GM23338 (cell line): ENCODE data around the gene TFB1M. TPM values are rescaled to one million over a fixed set of nuclear protein-coding genes. Genes with fewer than 3 reads are reported as not detected.
A peak's percentile ranks its signal among the peaks of the same experiment; 100 is the strongest.

ENCODE experiments used
- ATAC-seq: fragments of 200-7000 bp; cut with Tn5 transposase; 3 replicates; pipeline ENCODE4 v1.9.1; 2020
- DNase-seq: peaks from one replicate; pipeline ENCODE4 v3.0.0-alpha.2; 2015; ENCODE audit warnings: low spot score
- H2AFZ ChIP-seq: fragments of 200-600 bp; sonication (generic); 2 replicates; pipeline ENCODE4 v1.8.0; 2016; ENCODE audit warnings: antibody characterized with exemption, mild to moderate bottlenecking, moderate library complexity
- H3F3A ChIP-seq: fragments of 200-600 bp; sonication (generic); replicated peaks from 2 replicates; pipeline ENCODE4 v1.8.0; 2017; ENCODE audit warnings: antibody characterized with exemption, mixed run types, low read depth
- H3K27ac ChIP-seq: fragments of 200-600 bp; sonication (generic); 2 replicates; pipeline ENCODE4 v1.6.1; 2016; ENCODE audit warnings: low read depth
- H3K27me3 ChIP-seq: fragments of 200-600 bp; sonication (generic); 2 replicates; pipeline ENCODE4 v1.8.0; 2016; ENCODE audit warnings: mild to moderate bottlenecking, mixed run types, moderate library complexity; ENCODE audit not compliant: insufficient read depth
- H3K36me3 ChIP-seq: fragments of 200-600 bp; sonication (generic); 2 replicates; pipeline ENCODE4 v1.8.0; 2016; ENCODE audit warnings: mild to moderate bottlenecking; ENCODE audit not compliant: insufficient read depth
- H3K4me1 ChIP-seq: fragments of 200-600 bp; sonication (generic); 2 replicates; pipeline ENCODE4 v1.8.0; 2016; ENCODE audit warnings: mild to moderate bottlenecking, moderate library complexity; ENCODE audit not compliant: insufficient read depth
- H3K4me2 ChIP-seq: fragments of 200-600 bp; sonication (generic); 2 replicates; pipeline ENCODE4 v1.7.1; 2017; ENCODE audit warnings: mixed run types
- H3K4me3 ChIP-seq: fragments of 200-600 bp; sonication (generic); 2 replicates; pipeline ENCODE4 v1.6.1; 2016; ENCODE audit warnings: mixed run types
- H3K79me2 ChIP-seq: fragments of 200-600 bp; sonication (generic); replicated peaks from 2 replicates; pipeline ENCODE4 v1.8.0; 2017; ENCODE audit warnings: mild to moderate bottlenecking; ENCODE audit not compliant: insufficient read depth
- H3K9me2 ChIP-seq: fragments of 200-600 bp; sonication (generic); 2 replicates; pipeline ENCODE4 v1.8.0; 2017; ENCODE audit not compliant: insufficient read depth
- H4K20me1 ChIP-seq: fragments of 200-600 bp; sonication (generic); replicated peaks from 2 replicates; pipeline ENCODE4 v1.8.0; 2017; ENCODE audit warnings: mild to moderate bottlenecking; ENCODE audit not compliant: insufficient read depth
- H3K27ac Mint-ChIP-seq: 2 replicates; pipeline ENCODE4 v1.8.0; 2020; ENCODE audit warnings: inconsistent platforms, mild to moderate bottlenecking, moderate library complexity, mixed read lengths
- H3K27me3 Mint-ChIP-seq: 3 replicates; pipeline ENCODE4 v1.8.0; 2022; ENCODE audit warnings: low read depth, mild to moderate bottlenecking, moderate library complexity, mixed read lengths, inconsistent platforms; ENCODE audit not compliant: insufficient read depth, poor library complexity
- H3K36me3 Mint-ChIP-seq: 3 replicates; pipeline ENCODE4 v1.8.0; 2021; ENCODE audit warnings: low read depth, mild to moderate bottlenecking, inconsistent platforms, moderate library complexity, mixed read lengths
- H3K4me1 Mint-ChIP-seq: 3 replicates; pipeline ENCODE4 v1.8.0; 2020; ENCODE audit warnings: mild to moderate bottlenecking, inconsistent platforms, mixed read lengths
- H3K4me3 Mint-ChIP-seq: 3 replicates; pipeline ENCODE4 v1.8.0; 2021; ENCODE audit warnings: moderate library complexity, mild to moderate bottlenecking, inconsistent platforms, mixed read lengths
- H3K9me3 Mint-ChIP-seq: 3 replicates; pipeline ENCODE4 v1.8.0; 2020; ENCODE audit warnings: moderate library complexity, mild to moderate bottlenecking, inconsistent platforms, mixed read lengths
- CREB1 ChIP-seq: fragments of 250-450 bp; sonication (Bioruptor Pico); IDR thresholded peaks from 2 replicates; pipeline ENCODE4 v1.5.0; 2020; ENCODE audit warnings: low read depth, mild to moderate bottlenecking, moderate library complexity
- EZH2phosphoT487 ChIP-seq: fragments of 200-600 bp; sonication (generic); IDR thresholded peaks from one replicate; pipeline ENCODE4 v1.8.1; 2018; ENCODE audit warnings: antibody characterized with exemption; ENCODE audit not compliant: unreplicated experiment
- JUNB ChIP-seq: IDR thresholded peaks from one replicate; pipeline ENCODE4 v1.6.1; 2016; ENCODE audit warnings: antibody characterized with exemption; ENCODE audit not compliant: unreplicated experiment
- POLR2AphosphoS5 ChIP-seq: IDR thresholded peaks from 2 replicates; pipeline ENCODE4 v1.6.1; 2016; ENCODE audit warnings: antibody characterized with exemption, low read depth
- REST ChIP-seq: IDR thresholded peaks from one replicate; pipeline ENCODE4 v1.6.1; 2018; ENCODE audit warnings: antibody characterized with exemption; ENCODE audit not compliant: unreplicated experiment
- STAT1 ChIP-seq: IDR thresholded peaks from one replicate; pipeline ENCODE4 v1.6.1; 2016; ENCODE audit warnings: antibody characterized with exemption; ENCODE audit not compliant: unreplicated experiment
- ZNF114 ChIP-seq: fragments of 250-450 bp; sonication (Bioruptor Pico); IDR thresholded peaks from 2 replicates; pipeline ENCODE4 v1.5.0; 2020; ENCODE audit warnings: mild to moderate bottlenecking, moderate library complexity
- ZNF331 ChIP-seq: fragments of 250-450 bp; sonication (Bioruptor Pico); IDR thresholded peaks from 2 replicates; pipeline ENCODE4 v1.5.0; 2020; ENCODE audit warnings: low read depth, mild to moderate bottlenecking, moderate library complexity
- polyA plus RNA-seq: library from polyadenylated mRNA; unstranded; fragments of >200 nt; fragmentation: Nextera tagmentation; extraction: Ambion mirVana; gene quantifications from 2 replicates; pipeline ENCODE4 v1.2.1, GENCODE V29; 2016
- total RNA-seq: library from RNA; depleted of rRNA; stranded (reverse); fragments of >200 nt; shearing (Covaris generic); gene quantifications from 2 replicates; pipeline ENCODE4 v1.2.3, GENCODE V29; 2014
- TF ChIP-seq, protein P1 (sequence below): fragments of 250-450 bp; sonication (Bioruptor Pico); IDR thresholded peaks from 2 replicates; pipeline ENCODE4 v1.5.0; 2020; ENCODE audit warnings: mild to moderate bottlenecking, moderate library complexity

The TFB1M gene
- total and polyA plus RNA-seq, 2 experiments from 2014 or later: 51.1 to 66.9 TPM

GRCh38 chr6:155223646-155224451 is 90.4 kb downstream of the TFB1M start:
- peaks cover 37% of the 10 kb centered on the region for H3K4me1 Mint-ChIP-seq
- H4K20me1 ChIP-seq: no peaks in the 10 kb centered on the region
- H3K27me3 ChIP-seq: no peaks in the 10 kb centered on the region
- no peak overlapping the region for H3K4me2 ChIP-seq
- DNase-seq: no peak
- ATAC-seq: no peak
- H3K36me3 Mint-ChIP-seq: peaks cover 7% of the 10 kb centered on the region
- no peak for TF ChIP-seq CREB1 (CRISPR knock-in tag)
- TF ChIP-seq POLR2AphosphoS5: no peak
- TF ChIP-seq EZH2phosphoT487: no peak
- 0 out of 2 replicates have a peak overlapping the region, but pooled peaks have one; percentile 19 for H3K27ac ChIP-seq
- no peak overlapping the region for H3K27ac Mint-ChIP-seq
- no peak overlapping the region for H3K4me3 Mint-ChIP-seq
- peaks cover 10% of the 10 kb centered on the region; the same call in 1 of the 2 replicates for H3K4me1 ChIP-seq
- H2AFZ ChIP-seq: no peak overlapping the region
- no peaks in the 10 kb centered on the region for H3K9me2 ChIP-seq
- H3K36me3 ChIP-seq: no peaks in the 10 kb centered on the region
- no peaks in the 10 kb centered on the region for H3K9me3 Mint-ChIP-seq
- no peak overlapping the region for H3K4me3 ChIP-seq
- no peaks in the 10 kb centered on the region for H3F3A ChIP-seq
- no peaks in the 10 kb centered on the region for H3K79me2 ChIP-seq
- H3K27me3 Mint-ChIP-seq: peaks cover 5% of the 10 kb centered on the region

DNA sequence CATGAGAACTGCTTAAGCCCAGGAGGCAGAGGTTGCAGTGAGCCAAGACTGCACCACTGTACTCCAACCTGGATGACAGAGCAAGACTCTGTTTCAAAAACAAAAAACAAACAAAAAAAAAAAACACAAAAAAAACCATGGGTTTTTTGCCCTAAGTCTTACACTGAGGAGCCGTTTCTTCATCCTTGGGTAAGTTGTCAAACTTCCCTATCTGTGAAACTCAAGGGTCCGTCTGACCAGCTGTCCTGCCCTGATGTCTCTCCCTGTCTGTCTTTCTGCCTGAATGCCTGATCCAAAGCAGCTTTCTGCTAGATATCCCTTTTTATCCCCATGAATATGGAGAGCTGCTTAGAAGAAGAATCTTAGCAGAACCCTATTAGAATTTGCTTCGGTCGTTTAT is 91.8 kb downstream of the TFB1M start:
- DNase-seq: no peak
- H3K27me3 ChIP-seq: no peaks in the 10 kb centered on the region
- no peak for ATAC-seq
- no peaks in the 10 kb centered on the region for H3F3A ChIP-seq
- no peak overlapping the region for H3K4me3 ChIP-seq
- H3K9me2 ChIP-seq: no peaks in the 10 kb centered on the region
- H3K27me3 Mint-ChIP-seq: peaks cover 5% of the 10 kb centered on the region
- H3K4me1 ChIP-seq: peaks cover 5% of the 10 kb centered on the region; the same call in 1 of the 2 replicates
- no peak overlapping the region for H3K4me2 ChIP-seq
- no peak overlapping the region for H2AFZ ChIP-seq
- no peaks in the 10 kb centered on the region for H3K79me2 ChIP-seq
- no peak overlapping the region for H3K4me3 Mint-ChIP-seq
- H3K36me3 ChIP-seq: no peaks in the 10 kb centered on the region
- peaks cover 26% of the 10 kb centered on the region for H3K4me1 Mint-ChIP-seq
- H4K20me1 ChIP-seq: no peaks in the 10 kb centered on the region
- H3K36me3 Mint-ChIP-seq: peaks cover 7% of the 10 kb centered on the region
- no peaks in the 10 kb centered on the region for H3K9me3 Mint-ChIP-seq
- no peak overlapping the region for H3K27ac Mint-ChIP-seq
- H3K27ac ChIP-seq: no peak overlapping the region
- TF ChIP-seq REST (no peak), JUNB (no peak), EZH2phosphoT487 (no peak), ZNF114 (CRISPR knock-in tag) (no peak), STAT1 (no peak), POLR2AphosphoS5 (no peak), ZNF331 (no peak)
- TF ChIP-seq, protein P1, sequence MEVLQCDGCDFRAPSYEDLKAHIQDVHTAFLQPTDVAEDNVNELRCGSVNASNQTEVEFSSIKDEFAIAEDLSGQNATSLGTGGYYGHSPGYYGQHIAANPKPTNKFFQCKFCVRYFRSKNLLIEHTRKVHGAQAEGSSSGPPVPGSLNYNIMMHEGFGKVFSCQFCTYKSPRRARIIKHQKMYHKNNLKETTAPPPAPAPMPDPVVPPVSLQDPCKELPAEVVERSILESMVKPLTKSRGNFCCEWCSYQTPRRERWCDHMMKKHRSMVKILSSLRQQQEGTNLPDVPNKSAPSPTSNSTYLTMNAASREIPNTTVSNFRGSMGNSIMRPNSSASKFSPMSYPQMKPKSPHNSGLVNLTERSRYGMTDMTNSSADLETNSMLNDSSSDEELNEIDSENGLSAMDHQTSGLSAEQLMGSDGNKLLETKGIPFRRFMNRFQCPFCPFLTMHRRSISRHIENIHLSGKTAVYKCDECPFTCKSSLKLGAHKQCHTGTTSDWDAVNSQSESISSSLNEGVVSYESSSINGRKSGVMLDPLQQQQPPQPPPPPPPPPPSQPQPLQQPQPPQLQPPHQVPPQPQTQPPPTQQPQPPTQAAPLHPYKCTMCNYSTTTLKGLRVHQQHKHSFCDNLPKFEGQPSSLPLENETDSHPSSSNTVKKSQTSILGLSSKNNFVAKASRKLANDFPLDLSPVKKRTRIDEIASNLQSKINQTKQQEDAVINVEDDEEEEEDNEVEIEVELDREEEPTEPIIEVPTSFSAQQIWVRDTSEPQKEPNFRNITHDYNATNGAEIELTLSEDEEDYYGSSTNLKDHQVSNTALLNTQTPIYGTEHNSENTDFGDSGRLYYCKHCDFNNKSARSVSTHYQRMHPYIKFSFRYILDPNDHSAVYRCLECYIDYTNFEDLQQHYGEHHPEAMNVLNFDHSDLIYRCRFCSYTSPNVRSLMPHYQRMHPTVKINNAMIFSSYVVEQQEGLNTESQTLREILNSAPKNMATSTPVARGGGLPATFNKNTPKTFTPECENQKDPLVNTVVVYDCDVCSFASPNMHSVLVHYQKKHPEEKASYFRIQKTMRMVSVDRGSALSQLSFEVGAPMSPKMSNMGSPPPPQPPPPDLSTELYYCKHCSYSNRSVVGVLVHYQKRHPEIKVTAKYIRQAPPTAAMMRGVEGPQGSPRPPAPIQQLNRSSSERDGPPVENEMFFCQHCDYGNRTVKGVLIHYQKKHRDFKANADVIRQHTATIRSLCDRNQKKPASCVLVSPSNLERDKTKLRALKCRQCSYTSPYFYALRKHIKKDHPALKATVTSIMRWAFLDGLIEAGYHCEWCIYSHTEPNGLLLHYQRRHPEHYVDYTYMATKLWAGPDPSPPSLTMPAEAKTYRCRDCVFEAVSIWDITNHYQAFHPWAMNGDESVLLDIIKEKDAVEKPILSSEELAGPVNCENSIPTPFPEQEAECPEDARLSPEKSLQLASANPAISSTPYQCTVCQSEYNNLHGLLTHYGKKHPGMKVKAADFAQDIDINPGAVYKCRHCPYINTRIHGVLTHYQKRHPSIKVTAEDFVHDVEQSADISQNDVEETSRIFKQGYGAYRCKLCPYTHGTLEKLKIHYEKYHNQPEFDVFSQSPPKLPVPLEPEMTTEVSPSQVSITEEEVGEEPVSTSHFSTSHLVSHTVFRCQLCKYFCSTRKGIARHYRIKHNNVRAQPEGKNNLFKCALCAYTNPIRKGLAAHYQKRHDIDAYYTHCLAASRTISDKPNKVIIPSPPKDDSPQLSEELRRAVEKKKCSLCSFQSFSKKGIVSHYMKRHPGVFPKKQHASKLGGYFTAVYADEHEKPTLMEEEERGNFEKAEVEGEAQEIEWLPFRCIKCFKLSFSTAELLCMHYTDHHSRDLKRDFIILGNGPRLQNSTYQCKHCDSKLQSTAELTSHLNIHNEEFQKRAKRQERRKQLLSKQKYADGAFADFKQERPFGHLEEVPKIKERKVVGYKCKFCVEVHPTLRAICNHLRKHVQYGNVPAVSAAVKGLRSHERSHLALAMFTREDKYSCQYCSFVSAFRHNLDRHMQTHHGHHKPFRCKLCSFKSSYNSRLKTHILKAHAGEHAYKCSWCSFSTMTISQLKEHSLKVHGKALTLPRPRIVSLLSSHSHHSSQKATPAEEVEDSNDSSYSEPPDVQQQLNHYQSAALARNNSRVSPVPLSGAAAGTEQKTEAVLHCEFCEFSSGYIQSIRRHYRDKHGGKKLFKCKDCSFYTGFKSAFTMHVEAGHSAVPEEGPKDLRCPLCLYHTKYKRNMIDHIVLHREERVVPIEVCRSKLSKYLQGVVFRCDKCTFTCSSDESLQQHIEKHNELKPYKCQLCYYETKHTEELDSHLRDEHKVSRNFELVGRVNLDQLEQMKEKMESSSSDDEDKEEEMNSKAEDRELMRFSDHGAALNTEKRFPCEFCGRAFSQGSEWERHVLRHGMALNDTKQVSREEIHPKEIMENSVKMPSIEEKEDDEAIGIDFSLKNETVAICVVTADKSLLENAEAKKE (CRISPR knock-in tag): no peak
